ENCODE data around the gene ZBTB18.

GRCh38 chr1:244030481-244031040, 20.5 kb upstream of the ZBTB18 start:
- TF ChIP-seq POLR2AphosphoS5 (IDR thresholded peaks at IDR 0.05; ENCODE audit: low read depth, low read length) (no peak), REST (IDR thresholded peaks at IDR 0.05; ENCODE audit: insufficient read depth in 1 of 2, low read depth in 2 of 2, low read length in 2 of 2) (no peak)
